Lower leg skin (tissue), 4 donors: ENCODE data around the gene FHIP2A. TPM values are rescaled to one million over a fixed set of nuclear protein-coding genes. Genes with fewer than 3 reads are reported as not detected.

Experiments
- DNase-seq, 2 donors: peaks; one replicate each; pipeline ENCODE4 v3.0.0-alpha.2; 2019; ENCODE audit warnings: low spot score in 2 of 2
- H3K4me3 ChIP-seq: fragments of 200-600 bp; sonication (generic); 2 replicates; pipeline ENCODE4 v1.5.1; 2017; ENCODE audit warnings: mild to moderate bottlenecking, low read depth; ENCODE audit not compliant: poor library complexity, severe bottlenecking
- POLR2A ChIP-seq, 2 donors: fragments of 450-650 bp; IDR thresholded peaks; one replicate each; pipeline ENCODE4 v1.6.1; 2016 to 2017; ENCODE audit warnings: antibody characterized with exemption in 2 of 2, mild to moderate bottlenecking in 1 of 2, moderate library complexity in 1 of 2
- WGBS, 2 donors: methylation state at CpG; one replicate each; pipeline ENCODE4 v1.1.5; 2018; 5-methylcytosine and 5-hydroxymethylcytosine counted together
- intact Hi-C: fragments of 100-400 bp; cut with DNase I; formaldehyde crosslinking; loops from one replicate; pipeline ENCODE4 v1.15.0; 2023; ENCODE audit warnings: low total_unique reads
- total RNA-seq, 4 donors: library from RNA; depleted of rRNA; stranded (reverse); fragments of >200 nt; gene quantifications; one replicate each; pipeline ENCODE4 v1.1.0, GENCODE V29; 2016
- TF ChIP-seq, protein P1 (sequence below), 3 donors: fragments of 450-650 bp; IDR thresholded peaks; one replicate each; pipeline ENCODE4 v1.5.1; 2016; ENCODE audit warnings: antibody characterized with exemption in 3 of 3, mild to moderate bottlenecking in 3 of 3, moderate library complexity in 2 of 3

The FHIP2A gene
- total RNA-seq, 4 donors from 2014 or later, result 11.1 to 40.6 (median 18.0) TPM

DNA sequence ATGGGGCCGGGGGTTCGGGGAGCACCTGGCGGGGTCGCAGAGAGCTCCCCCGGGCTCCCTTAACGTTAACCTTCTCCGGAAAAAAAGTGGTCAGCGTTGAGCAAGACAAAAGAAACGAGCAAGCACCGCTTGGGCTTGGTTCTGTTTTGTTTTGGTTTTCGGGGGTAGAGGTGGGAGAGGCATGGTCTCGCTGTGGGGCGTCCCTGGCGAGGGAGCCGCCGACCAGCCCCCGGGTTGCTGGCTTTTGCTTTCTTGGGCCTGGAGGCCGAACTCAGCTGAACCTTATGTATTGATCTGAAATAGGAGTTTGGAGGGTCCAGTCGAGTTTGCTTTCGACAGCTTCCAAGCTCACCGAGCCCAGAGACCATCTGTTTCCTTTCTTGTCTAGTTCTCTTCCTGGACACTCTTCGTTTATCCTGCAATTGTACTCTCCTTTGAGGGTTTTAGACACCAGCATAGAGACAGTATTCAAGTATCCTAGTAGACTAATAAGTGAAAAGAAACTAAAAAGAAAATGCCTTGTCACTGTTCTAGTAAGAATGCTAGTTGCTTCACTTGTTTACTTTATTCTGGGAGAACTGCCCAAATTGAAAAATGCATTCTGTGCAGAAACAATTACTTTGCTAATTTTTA, 980 bp downstream of the FHIP2A start:
- WGBS, 2 donors, result 0 to 1% methylated on average over 21 to 22 of the region's 22 CpGs
- DNase-seq, result peak; percentile 27 to 90
- intact Hi-C loops, result no loop called here

GRCh38 chr10:114823077-114823463, 1.5 kb downstream of the FHIP2A start:
- TF ChIP-seq, protein P1, sequence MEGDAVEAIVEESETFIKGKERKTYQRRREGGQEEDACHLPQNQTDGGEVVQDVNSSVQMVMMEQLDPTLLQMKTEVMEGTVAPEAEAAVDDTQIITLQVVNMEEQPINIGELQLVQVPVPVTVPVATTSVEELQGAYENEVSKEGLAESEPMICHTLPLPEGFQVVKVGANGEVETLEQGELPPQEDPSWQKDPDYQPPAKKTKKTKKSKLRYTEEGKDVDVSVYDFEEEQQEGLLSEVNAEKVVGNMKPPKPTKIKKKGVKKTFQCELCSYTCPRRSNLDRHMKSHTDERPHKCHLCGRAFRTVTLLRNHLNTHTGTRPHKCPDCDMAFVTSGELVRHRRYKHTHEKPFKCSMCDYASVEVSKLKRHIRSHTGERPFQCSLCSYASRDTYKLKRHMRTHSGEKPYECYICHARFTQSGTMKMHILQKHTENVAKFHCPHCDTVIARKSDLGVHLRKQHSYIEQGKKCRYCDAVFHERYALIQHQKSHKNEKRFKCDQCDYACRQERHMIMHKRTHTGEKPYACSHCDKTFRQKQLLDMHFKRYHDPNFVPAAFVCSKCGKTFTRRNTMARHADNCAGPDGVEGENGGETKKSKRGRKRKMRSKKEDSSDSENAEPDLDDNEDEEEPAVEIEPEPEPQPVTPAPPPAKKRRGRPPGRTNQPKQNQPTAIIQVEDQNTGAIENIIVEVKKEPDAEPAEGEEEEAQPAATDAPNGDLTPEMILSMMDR (IDR thresholded peaks at IDR 0.05), result no peak
- no peak for TF ChIP-seq POLR2A (IDR thresholded peaks at IDR 0.05)
- no peak for DNase-seq
- 0 to 4% methylated on average over 2 of the region's 2 CpGs for WGBS, 2 donors
- H3K4me3 ChIP-seq, result peak overlapping the region; percentile 88
- intact Hi-C loops, result no loop called here

More for the DNA sequence above, 980 bp downstream of the FHIP2A start:
- TF ChIP-seq, protein P1 (IDR thresholded peaks at IDR 0.05), result no peak
- no peak for TF ChIP-seq POLR2A (IDR thresholded peaks at IDR 0.05)
- H3K4me3 ChIP-seq, result peak overlapping the region; percentile 88

DNA sequence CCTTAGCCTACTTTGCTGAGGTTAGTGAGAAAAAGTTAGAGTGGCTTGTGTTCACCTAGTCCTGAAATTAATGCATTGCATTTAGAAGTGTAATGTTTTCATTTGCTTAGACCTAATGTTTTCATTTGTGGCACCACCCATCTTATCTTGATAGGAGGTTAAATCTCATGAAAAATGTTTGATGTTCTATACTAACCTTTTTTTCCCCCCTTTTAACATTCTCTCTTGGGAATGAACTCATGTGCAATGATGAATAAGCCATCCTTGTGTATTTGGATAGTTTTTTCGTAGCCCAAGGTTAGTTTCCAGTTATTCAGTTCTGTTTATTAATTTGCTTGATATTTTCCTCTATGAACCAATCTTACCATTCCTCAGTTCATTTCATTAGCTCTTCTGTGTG, 2.8 kb downstream of the FHIP2A start:
- intact Hi-C loops, result no loop called here
- no peak overlapping the region for H3K4me3 ChIP-seq
- WGBS, 2 donors, result 50% methylated on average over 1 of the region's 1 CpG

DNA sequence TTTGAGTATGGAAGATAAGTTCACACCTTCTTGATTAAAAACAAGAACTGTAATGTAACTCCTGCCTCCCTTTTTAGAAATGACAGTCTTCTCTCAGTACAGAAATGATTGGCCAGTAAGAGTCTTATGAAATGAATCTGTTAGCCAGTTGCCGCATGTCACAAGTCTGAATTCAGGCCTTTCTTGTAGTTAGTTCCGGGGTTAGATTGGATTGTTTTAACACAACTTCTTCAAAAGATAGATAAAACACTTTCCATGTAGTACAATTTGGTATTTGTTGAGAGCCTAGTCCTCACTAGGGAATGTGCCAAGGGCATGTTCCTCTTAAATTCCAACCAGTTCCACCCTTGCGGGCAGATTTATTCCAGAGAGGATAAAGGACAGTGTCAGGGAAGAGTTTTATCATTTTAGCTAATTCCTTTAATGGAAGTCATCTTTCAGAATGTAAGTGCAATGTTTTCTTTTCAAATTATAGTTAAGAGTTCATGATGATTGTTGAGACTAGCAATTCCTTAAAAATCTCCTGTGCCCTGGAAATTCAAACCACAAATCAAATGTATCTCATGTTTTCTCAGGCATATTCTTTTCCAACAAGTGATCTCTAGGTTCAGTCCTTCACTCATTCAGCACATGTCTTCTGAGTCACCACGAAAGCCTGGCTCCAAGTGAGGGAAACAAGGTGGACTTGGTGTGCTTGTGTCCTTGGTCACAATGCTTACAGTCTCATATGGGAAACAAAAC, 4.1 kb downstream of the FHIP2A start:
- TF ChIP-seq, protein P1 (IDR thresholded peaks at IDR 0.05), result no peak
- no peak for TF ChIP-seq POLR2A (IDR thresholded peaks at IDR 0.05)
- peak in 1 of 2 donors; percentile 23 for DNase-seq
- intact Hi-C loops, result no loop called here
- WGBS, 2 donors, result 33 to 47% methylated on average over 4 of the region's 4 CpGs
- no peak overlapping the region for H3K4me3 ChIP-seq

More for the DNA sequence above, 2.8 kb downstream of the FHIP2A start:
- DNase-seq, result no peak
- TF ChIP-seq, protein P1 (IDR thresholded peaks at IDR 0.05), result no peak
- no peak for TF ChIP-seq POLR2A (IDR thresholded peaks at IDR 0.05)

DNA sequence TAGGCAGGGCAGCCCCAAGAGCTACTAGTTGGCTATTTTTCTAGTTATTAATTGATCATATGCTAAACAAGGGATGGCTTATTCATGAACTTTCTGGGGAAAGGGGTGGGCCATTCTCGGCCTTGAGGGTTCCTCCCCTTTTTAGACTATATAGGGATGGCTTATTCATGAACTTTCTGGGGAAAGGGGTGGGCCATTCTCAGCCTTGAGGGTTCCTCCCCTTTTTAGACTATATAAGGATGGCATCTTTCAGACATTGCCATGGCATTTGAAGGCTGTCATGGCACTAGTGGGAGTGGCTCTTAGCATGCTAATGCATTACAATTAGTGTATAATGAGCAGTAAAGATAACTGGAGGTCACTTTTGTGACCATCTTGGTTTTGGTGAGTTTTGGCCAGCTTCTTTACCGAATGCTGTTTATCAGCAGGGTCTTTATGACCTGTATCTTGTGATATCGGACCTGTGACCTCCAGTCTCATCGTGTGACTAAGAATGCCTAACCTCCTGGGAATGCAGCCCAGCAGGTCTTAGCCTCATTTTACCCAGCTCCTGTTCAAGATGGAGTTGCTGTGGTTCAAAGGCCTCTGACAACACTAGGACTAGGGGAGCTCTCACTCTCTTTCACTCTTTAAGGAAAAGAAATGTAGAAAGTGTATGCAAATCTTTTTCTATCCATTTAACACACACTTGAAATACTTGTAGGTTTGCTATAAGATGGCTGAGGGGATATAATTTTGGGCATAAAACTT, 7.8 kb downstream of the FHIP2A start:
- intact Hi-C loops, result no loop called here
- H3K4me3 ChIP-seq, result no peak overlapping the region
- TF ChIP-seq POLR2A (IDR thresholded peaks at IDR 0.05), result no peak
- TF ChIP-seq, protein P1 (IDR thresholded peaks at IDR 0.05), result no peak
- DNase-seq, result no peak
- WGBS, 2 donors, result 78 to 90% methylated on average over 4 of the region's 4 CpGs
